ENCODE data around the gene SLC6A11. TPM values are rescaled to one million over a fixed set of nuclear protein-coding genes. Genes with fewer than 3 reads are reported as not detected.

The SLC6A11 gene
- polyA plus RNA-seq, 12 donors, result 0.08 to 0.81 (median 0.39) TPM; not detected in 6

DNA sequence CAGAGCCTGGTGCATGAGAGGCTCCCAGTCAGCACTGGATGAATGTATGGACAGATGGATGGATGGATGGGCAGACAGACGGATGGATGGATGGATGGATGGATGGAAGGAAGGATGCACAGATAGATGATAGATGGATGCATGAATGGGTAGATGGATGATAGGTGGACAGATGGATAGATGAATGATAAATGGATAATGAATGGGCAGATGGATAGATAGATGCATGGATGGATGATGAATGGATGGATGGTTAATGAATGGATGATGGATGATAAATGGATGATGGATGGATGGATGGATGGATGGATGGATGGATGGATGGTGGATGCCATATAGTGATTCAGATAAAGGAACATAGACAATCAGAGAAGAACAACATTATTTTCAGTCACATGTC is 71.0 kb downstream of the SLC6A11 start:
- no peak for DNase-seq

DNA sequence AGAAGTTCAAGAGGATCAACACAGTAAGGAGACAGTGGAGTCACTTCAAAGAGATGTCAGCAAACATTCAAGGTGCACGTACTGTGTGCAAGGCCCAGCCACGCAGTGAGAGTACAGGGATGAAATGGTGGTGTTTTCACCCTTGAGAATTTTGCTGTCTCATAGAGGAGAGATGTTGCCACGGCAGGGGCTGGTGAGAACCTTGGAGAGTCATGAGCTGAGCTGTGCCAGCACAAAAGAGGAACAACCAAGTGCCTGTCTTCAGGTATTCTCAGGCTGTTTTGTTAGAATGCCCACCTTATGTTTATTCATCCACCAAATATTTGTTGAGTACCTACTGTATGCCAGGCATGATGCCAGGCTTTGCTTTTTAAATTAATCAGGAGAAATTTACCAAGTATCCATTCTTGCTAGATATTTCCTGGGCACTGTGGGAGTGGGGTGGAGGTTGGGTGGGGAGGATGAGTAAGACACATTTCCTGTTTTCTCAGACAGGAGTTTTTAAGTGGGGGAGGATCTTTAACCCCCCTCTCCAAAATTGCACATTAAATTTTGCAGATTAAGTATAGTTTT is 72.6 kb downstream of the SLC6A11 start:
- no peak for DNase-seq

DNA sequence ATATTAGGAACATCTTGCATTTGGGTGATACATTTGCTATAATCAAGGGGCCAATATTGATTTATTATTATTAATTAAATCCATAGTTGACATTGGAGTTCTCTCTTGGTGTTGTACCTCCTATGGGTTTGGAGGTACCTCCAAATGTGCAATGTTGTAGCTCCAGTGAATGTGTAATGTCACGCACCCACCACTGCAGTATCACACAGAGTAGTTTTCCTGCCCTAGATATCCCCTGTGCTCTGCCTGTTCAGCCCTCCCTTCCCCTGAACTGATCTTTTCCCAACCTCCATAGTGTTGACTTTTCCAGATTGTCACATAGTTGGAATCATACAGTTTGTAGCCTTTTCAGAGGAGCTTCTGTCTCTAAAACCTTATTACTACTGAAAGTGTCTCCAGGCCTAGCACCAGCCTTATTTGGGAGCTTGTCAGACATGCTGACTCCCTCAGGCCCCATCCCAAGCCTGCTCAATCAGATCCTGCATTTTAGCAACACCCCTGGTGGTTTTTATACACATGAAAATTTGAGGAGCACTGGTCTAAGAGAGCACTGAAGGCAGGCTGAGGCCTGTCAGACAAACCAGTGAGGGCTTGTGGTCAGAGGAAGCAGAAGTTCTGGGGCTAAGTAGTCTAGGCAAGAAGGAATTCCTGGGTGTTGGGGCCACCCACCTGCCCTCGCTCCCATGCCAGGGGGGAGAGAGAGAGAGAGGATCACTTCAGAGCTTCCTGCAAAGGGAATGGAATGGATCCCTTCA is 73.4 kb downstream of the SLC6A11 start:
- DNase-seq, result no peak

DNA sequence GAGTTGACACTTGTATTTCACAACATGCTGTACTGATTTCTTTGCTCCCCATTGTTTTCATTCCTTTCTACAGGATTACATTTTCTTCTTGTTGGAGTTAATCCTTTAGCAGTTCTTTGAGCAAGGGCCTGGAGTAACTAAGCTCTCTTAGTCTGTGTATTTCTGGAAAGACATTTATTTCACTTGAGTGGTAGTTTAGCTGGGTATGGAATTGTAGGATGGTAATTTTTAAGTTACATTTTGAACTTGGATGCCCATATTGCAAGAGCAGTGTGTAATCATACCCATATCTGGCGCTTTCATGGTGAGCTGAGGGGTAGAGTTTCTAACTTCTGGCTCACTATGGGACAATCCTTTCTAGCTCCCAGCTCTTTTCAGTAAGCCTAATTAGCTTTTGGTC is 74.6 kb downstream of the SLC6A11 start:
- no peak for DNase-seq

DNA sequence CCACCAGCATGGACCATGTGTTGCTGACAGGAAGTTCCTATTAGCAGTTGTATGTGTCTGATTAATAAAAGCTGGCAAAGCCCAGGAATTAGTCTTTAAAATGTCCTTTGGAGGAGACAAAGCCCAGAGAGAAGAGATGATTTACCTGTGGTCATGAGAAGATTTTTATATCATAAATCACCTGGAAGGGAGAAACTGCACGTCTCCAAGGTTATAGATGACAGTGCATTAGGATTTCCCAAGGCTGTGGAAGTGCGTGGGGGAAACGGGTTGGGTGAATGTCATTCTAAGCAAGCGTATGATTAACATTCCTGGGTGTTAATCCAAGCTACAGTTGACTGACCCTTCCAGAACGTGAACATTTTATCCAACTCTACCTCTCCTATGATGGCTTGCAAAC is 76.6 kb downstream of the SLC6A11 start:
- DNase-seq, result no peak

DNA sequence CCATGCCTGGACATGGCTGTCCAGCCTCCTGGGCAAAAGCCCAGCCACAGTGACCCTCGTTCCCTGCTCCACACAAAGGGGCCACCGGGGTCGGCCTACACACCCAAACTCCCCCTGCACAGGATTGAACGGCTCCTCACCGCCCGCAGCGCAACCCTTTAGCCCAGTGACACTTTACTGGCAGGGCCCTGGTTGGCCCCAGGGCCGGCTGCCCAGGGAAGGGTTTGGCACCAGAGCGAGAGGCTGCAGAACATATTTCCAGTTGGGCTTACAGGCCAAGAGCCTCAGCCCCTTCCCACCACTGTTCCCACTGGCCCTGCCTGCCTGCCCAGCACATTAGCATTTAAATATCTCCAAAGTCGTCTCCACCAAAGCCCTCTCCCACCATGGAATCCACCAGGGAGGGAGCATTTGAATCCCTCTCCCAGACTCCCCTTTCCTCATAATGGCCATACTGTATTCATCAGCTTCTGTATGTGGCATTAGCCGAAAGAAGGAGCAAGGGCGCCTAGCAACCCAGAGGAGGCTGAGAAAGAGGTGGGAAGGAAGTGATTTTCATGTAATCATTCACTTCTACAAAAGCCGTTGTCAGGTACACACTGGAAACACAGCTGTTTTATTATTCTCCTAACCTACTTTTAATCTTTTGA is 85.4 kb downstream of the SLC6A11 start:
- DNase-seq, result no peak

DNA sequence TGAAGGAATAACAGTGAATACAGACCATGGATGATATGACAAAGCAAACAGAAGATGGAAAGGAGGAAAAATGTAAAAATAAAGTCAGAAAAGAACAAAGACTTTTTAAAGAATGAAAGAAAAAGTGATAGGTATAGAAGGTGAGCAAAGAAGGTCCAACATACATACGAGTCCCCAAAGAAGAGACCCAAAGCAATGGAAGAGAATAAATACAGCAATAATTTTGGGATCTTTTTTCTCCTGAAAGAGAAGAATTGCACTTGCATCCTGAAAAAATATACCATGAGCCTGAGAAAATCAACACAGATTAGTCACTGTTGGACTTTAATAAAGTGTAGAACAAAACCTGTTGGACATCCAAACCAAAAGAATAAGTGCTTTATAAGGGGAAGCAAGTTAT is 91.2 kb downstream of the SLC6A11 start:
- DNase-seq, result no peak

DNA sequence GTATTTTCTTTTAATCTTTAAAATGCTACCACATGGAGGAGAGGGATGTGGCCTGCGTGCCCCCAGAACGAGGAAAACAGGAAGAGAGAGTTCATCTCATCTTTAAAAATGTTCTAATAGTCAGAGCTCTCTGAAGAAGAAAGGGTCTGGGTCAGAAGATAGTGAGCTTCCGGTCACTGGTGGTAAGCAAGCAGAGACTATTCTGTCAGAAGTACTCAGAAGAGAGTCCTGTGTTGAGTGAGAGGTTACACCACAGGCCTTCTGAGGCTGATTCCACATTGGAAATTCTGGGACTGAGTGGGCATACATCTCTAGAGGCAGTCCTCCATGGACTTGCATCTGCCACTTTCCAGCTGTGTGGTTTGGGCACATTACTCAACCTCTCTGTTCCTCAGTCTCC is 94.3 kb downstream of the SLC6A11 start:
- DNase-seq, result no peak

DNA sequence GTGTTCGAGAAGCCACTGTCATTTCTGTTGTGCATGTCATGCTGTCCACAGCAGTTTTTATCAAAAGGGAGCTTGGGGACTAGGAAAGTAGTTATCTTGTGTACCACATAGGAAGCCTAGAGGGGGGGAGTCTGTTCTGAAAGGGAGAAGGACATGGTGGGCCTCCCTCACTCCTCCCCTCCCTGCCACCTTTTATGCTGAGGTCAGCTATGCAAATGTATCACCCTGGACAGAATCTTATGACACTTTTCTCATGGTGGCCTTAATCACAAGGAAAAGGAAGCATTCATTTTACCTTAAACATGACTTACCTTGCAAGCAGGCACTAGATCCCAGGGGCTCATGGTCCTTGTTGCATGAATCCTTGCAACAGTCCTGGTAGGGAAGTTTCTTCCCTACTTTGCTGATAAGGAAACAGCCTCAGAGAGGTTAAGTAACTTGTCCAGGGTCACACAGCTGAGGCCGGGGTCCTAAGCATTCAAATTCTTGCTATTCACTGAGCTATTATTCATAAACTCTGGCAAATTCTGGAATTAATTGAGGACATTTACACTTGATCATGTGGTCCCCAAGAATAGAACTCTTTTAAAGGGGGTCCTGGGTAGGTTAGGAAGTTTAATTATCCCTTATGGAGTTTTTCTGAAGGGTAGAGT is 95.4 kb downstream of the SLC6A11 start:
- no peak for DNase-seq

DNA sequence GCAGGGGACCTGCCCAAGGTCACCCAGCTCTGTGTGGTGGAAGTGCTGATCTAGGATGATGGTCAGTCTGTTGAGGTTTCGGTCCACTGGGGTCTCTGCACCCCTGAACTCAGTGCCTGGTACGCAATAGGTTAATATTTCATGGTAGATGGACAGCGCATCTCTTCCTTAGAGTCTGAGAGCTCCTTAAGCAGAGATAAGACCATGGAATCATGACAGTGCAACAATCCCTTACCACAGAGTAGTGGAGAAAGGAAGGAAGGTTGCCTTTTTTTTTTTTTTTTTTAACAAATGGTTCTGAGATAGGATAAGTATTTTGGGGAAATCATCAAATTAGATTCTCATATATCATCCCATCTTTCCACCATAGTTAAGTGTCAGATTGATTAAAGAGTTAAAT is 96.8 kb downstream of the SLC6A11 start:
- DNase-seq, result no peak

DNA sequence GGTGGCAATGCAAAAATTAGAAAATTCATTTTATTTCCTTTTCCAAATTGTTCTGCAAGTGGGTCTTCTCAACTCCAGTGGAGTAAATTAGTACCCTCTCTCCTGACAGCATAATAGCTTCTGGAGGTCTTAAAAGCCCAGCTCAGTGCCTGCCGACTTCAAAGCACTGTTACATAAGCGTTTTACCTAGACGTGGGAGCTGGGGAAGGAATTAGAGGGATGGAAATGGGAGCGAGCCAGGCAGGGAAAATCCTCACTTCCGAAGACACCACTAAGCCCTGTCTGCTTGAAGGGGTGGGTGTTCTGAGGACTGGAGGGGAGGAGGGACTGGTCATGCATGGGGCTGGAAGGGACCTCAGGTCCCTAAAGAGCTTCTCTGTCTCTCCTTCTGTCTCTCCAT is 99.3 kb downstream of the SLC6A11 start:
- no peak for DNase-seq

DNA sequence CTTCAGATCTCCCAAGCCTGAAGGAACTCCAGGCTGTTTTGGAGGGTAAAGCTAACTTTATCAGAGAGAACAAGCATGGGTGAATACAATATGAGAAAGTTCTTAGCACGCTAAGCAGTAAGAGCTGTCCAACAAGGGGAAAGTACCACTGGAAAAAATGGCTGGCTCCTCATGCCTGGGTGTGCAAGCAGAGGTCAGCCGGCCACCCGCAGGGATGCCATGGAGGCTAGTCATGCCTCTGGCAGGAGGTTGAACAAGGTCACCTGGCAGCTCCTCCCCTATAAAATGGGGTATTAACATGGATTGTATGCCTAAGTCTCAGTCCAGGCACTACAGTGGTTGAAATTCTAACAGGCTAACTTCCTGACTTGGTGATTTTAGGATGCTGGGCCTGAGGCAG is 101.1 kb downstream of the SLC6A11 start:
- no peak for DNase-seq

DNA sequence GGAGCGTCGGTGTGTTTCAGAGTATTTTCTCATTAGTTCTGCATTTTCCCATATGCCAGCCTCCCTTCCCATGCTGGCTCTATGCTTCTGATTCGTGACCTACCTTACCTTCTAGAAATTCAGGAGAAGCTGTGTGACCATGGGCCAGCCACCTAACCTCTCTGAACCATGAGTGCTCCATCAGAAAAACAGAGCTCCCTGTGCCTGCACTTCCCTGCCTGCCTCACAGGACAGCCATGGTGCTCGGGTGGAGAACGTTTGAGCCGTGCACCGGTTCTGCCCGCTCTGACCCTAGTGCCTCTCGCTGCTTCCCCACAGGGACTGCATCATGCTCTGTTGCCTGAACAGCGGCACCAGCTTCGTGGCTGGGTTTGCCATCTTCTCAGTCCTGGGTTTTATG is 102.0 kb downstream of the SLC6A11 start:
- DNase-seq, result no peak

DNA sequence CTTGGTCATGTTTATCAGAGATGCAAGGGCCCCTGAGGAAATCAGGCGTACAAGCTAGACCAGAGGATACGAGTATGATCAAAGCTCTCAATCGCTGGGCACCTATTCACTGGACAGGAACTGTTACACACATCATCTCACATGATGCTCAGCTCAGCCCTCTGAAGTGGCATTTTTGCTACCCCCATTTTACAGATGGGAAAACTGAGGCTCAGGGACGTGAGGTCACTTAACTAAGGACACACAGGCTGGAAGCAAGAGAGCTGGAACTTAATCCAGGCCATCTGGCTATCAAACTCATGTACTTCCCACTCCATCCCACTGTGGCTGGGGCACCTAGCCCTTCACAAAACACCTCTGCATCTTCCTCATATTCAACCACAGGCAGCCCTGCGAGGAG is 103.6 kb downstream of the SLC6A11 start:
- no peak for DNase-seq

DNA sequence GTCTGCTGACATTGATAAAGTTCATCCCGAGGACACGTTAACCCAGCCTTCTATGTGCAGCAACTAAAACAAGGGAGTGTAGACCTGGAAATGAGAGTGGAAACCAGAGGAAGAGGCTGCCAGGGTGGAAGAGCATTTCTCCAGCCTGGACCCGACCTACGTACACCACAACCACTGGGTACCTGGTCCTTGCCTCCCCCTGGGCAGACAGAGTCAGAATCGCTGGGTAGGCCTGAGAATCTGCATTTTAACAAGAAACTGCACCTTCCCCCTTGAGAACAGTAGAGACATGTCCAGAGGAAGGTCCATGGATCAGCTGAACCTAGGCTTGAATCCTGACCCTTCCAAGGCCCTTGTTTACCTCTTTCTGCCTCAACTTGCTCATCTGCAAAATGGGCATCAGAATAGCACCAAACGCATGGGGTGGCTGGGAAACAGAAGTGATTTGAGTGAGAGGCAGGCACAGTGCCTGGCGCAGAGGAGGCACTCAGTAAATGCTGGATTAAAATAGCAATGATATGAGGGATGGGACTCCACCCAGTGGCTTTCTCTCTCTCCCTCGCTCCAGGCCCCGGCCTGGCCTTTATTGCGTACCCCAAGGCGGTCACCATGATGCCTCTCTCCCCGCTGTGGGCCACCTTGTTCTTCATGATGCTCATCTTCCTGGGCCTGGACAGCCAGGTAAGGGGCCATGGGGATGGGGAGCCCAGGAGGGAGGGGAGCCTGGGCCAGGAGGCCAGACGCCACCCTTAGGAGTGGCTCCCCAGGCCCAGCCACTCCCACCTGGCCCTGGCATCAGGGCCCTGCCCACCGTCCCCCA is 109.6 kb downstream of the SLC6A11 start:
- DNase-seq, result no peak

DNA sequence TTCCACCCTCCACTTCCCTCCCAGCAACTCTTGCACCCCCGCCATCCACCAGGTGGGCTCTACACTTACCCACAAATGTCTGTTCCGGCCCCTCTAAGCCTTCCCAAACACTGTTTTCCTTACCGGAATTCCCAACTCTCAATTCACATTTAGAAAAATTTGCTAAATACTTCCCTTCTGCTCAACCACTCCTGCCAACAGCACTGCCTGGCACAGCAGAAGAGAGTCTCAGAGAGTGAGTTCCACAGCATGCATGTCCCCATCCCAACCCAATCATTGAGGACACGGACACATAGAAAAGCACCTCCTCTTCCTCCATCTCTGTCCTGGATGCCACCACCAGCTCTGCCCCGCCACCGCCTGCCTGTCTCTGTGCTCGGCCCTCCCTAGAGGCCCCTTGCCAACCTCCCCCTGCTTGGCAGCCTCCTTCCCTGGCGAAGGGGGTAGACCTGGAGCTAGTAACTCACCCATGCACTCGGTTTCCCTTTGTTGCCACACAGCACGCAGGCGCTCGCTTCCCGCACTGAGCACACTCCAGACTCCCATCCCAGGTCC is 110.3 kb downstream of the SLC6A11 start:
- no peak for DNase-seq

DNA sequence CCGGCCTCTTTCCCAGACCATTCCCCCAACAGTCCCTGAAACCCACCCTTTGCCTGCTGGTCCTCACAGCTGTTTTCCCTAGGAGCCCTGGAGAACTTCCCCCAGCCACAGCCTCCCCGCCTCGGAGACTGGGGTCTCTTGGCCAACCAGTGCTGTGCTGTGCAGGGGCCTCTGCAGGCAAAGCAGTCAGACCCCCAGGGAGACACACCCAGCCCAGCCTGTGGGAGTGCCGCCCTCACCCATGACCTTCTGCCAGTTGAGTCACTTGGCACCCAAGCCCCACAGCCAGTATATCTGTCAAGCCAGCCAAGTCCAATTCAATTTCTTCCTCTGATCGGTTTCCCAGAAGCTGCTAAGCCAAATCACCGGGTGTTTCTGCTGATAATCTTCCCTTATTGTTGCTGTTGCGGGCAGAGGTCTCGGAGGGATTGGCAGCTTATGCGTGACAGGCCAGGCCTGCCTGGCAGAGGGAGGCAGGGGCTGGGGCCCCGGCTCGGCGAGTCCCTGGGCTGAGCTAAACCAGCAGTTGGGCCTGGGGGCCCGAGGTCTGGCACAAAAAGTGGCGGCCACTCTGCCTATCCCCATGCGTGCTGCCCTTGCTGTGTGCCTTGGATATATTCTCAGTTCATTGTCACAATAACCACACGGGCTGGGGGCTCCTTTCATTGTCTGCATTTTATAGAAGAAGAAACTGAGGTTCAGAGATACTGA is 110.9 kb downstream of the SLC6A11 start:
- no peak for DNase-seq

DNA sequence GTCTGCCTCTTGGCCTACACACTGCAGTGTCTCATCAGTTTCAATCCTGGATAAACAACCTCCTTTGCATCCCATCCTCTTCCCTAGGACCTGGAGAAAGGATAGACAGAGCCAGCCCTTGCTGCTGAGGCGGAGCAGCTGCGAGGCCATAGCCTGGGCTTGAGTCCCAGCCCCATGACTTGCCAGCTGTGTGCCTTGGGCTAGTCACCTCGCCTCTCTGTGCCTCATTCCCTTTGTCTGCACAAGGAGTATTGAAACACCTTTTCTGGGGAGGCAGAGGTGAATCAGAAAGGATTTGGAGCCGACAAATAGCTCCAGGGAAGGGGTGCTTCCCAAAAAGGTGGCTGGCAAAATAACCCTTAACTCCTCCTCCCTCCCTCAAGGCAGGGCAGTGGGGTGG is 111.5 kb downstream of the SLC6A11 start:
- DNase-seq, result no peak

DNA sequence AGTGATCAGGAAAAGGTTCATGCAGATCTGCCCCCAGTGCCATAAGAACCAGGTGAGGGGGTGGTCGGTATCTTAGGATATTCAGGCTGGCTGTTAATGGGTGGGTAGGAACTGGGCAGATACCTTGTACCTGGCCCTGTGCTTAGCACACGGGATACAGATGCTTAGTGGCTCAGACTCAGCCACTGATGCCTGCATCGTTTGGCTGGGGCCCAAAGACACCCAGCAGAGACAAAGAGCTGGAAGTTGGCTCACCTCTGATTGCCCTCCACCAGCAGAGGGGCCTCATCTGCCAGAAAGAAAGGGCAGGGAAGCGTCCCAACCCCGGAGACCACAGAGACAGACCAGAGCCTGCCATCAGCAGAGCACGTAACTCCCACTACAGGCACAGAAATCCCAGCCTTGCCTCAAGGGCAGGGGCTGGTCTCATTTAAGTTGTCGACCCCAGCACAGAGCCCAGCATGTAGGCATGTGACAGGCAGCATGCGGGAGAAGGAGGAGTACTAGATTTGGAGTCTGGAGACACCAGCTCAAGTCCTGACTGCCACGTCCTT is 112.5 kb downstream of the SLC6A11 start:
- DNase-seq, result no peak

DNA sequence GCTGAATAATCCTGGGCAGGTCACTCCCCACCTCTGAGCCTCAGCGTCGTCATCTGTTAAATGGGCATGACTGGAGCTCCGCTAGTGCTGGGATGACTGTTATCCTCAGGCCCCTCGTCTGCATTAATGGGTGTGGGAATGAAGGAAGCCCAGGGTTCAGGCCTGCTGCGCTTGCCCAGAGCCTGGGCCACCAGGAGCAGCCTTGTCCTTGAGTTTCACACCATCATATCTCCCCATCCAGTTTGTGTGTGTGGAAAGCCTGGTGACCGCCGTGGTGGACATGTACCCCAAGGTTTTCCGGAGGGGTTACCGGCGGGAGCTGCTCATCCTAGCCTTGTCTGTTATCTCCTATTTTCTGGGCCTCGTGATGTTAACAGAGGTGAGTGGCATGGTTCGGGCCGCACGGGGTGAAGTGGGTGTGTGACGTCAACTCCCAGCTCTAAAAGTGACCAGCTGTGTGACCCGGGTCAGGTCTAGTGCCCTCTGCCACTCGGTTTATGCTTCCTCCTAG is 113.0 kb downstream of the SLC6A11 start:
- no peak for DNase-seq

Measured in muscle of arm (tissue), 12 donors.